RWPE1 (cell line): ENCODE results near the gene CYFIP2.

Source experiments
- CTCF ChIA-PET: fragments of 350-600 bp; sonication (Branson Sonifier 250); formaldehyde crosslinking; extraction: SDS; loops from one replicate; lab custom pipeline; 2021; lab: Yijun Ruan, JAX
- POLR2A ChIA-PET: fragments of 400-600 bp; formaldehyde crosslinking; extraction: SDS; loops from one replicate; lab custom pipeline; 2020; ENCODE audit warnings: antibody characterized with exemption; ENCODE audit not compliant: low non-redundant PET; lab: Yijun Ruan, JAX
- DNase-seq: peaks from one replicate; pipeline ENCODE4 v3.0.0; 2012; ENCODE audit warnings: low spot score
- H3K27ac ChIP-seq: fragments of 450-650 bp; 2 replicates; pipeline ENCODE4 v1.5.1; 2017
- TF ChIP-seq, protein P1 (sequence below): fragments of 450-650 bp; conservative IDR thresholded peaks from 2 replicates; pipeline ENCODE4 v1.5.1; 2017; ENCODE audit warnings: low read depth, mild to moderate bottlenecking

The CYFIP2 gene

DNA sequence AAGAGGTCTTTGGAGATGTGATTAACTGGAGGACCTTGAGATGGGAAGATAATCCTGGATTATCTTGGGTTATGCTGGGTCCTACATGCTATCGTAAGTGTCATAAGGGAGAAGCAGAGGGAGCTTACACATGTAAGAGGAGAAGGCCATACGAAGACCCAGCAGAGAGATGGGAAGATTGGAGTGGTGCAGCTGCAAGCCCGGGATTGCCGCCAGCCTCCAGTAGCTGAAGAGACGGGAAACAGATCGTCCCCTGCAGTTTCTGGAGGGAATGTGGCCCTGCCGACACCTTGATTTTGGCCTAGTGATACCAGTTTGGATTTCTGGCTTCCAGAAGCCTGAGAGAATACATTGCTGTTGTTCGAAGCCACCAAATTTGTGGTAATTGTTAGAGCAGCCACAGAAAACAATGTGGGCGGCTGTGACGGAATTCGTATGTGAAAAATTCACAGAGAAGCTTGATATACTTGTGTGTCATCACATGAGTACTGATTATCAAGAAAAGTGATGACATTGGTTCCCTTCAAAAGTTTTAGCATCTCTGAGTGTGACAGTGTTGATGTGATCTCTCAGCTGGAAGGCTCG lies 86.9 kb downstream of the CYFIP2 start:
- ChIA-PET POLR2A (no interaction called here), CTCF (interaction anchor here (2.0 kb wide), 1 partner anchor 391 kb away, joined by 9 read pairs; the partner anchor contains the start of gene LSM11)
- no peak overlapping the region for H3K27ac ChIP-seq
- DNase-seq: no peak
- TF ChIP-seq, protein P1, sequence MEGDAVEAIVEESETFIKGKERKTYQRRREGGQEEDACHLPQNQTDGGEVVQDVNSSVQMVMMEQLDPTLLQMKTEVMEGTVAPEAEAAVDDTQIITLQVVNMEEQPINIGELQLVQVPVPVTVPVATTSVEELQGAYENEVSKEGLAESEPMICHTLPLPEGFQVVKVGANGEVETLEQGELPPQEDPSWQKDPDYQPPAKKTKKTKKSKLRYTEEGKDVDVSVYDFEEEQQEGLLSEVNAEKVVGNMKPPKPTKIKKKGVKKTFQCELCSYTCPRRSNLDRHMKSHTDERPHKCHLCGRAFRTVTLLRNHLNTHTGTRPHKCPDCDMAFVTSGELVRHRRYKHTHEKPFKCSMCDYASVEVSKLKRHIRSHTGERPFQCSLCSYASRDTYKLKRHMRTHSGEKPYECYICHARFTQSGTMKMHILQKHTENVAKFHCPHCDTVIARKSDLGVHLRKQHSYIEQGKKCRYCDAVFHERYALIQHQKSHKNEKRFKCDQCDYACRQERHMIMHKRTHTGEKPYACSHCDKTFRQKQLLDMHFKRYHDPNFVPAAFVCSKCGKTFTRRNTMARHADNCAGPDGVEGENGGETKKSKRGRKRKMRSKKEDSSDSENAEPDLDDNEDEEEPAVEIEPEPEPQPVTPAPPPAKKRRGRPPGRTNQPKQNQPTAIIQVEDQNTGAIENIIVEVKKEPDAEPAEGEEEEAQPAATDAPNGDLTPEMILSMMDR: no peak

DNA sequence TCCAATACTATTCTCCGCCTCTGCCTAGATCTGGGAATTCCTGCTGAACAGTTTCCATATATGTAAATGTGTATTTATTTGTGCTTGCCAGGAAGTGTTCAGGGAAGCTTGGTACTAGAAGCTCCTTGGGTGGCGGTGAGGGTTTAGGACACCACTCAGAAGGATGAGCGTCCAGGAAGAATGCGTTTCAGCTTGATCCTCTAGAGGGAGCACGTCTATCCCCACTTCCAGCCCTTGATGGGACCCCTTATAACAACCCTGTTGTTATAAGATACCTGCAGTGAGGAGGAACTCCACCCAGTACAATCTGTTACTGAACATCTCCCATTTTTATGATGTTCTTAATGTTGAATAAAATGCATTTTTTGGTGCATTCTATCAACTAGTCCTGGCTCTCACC lies 88.9 kb downstream of the CYFIP2 start:
- H3K27ac ChIP-seq: no peak overlapping the region
- DNase-seq: no peak
- ChIA-PET POLR2A (no interaction called here), CTCF (interaction anchor here (0.5 to 1.0 kb wide), 4 partner anchors 14 to 105 kb away, joined by 3 to 8 read pairs (median 3); partner anchors contain the start of gene NIPAL4)
- TF ChIP-seq, protein P1: no peak; the same call in 1 of the 2 replicates

DNA sequence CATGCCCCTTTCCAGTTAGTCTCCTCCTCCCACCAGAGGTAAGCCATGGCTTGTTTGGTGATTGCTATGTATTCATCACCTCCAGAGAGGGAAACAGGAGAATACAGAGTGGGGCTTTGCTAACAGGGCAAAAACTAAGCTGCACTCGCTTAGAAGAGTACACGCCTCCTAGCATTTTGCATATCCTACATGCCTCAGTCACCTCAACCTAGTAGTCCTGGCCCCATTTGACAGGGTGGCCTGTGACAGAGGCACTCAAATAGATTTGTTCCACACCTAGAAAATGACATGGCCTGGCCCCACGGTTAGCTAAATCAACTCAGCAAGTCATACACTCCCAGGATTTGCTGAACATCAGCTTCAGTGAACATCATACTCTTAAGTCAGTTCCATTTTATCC lies 90.7 kb downstream of the CYFIP2 start:
- CTCF ChIA-PET: interaction anchor here (0.6 to 1.1 kb wide), 4 partner anchors 13 to 103 kb away, joined by 3 to 6 read pairs (median 3); no protein-coding TSS in a partner anchor
- POLR2A ChIA-PET: no interaction called here
- H3K27ac ChIP-seq: no peak overlapping the region
- no peak for DNase-seq
- TF ChIP-seq, protein P1: no peak

DNA sequence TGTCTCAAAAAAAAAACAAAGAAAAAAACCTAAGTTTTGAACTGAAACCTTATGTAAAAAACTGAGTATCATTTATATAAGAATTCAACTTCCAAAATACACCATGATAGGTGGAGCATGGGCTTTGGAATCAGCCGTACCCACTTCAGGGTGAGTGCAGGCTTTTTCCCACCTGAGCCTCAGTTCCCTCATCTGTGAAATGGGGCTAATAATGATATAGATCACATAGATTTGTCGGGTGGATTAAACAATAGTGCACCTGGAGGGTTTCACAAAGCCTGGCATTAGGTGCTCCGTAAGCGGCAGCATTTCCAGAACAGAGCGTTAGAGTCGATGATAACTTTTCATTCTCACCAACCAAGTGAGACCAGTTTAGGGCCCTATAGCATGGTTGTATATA lies 91.9 kb downstream of the CYFIP2 start:
- CTCF ChIA-PET: no interaction called here
- H3K27ac ChIP-seq: no peak overlapping the region
- DNase-seq: no peak
- POLR2A ChIA-PET: no interaction called here
- TF ChIP-seq, protein P1: no peak

DNA sequence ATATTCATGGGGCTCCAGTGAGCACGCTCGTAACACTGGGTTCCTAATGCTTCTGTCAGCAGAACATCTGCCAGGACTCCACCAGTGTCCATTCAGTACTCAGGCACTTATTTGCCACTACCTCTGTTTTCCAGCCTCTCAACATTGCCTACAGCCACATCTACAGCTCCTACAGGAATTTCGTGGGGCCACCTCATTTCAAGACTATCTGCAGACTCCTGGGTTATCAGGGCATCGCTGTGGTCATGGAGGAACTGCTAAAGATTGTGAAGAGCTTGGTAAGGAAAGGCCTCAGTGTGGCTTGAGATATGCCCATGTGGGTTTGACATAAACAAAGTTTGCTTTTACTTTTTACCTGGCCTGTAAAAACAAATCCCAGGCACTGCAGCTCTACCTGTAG lies 92.9 kb downstream of the CYFIP2 start:
- DNase-seq: no peak
- TF ChIP-seq, protein P1: no peak
- no peak overlapping the region for H3K27ac ChIP-seq
- CTCF ChIA-PET: interaction anchor here (0.7 kb wide), 1 partner anchor 1775 kb away, joined by 3 read pairs; no protein-coding TSS in a partner anchor
- POLR2A ChIA-PET: no interaction called here

DNA sequence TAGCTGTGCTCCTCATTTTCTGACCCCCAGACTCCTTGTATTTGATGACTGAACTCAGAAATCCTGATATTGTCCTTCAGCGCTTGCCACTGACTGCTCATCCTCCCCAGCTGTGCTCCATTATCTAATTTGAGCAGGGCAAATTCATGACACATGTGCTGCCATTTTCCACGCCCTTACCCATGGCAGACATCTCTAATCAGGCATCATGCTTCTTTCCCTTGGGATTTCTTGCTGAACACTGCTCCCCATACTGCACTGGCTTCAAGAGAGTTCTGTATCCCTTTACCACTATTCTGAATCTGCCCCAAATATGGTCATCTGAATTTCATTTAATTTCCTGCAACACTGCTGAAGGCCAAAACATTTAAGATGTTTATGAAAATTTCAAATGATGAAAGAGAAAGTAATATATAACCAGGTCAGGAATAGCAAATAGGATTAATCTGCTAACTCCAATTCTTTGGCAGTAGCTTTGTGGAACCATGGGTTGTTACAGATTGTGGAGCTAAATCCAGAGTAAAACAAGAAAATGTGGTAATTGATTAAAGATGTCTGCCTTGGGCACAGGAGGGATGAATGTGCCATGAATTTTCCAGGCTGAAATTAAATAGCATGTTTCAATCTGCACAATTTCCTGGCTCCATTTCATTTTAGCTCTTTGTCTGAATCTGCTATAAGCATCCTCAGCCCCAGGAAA lies 93.6 kb downstream of the CYFIP2 start:
- no peak overlapping the region for H3K27ac ChIP-seq
- ChIA-PET POLR2A (no interaction called here), CTCF (interaction anchor here (0.6 to 1.0 kb wide), 2 partner anchors 19 to 219 kb away, joined by 4 read pairs; no protein-coding TSS in a partner anchor)
- DNase-seq: no peak
- TF ChIP-seq, protein P1: no peak
